HG02885 (cell line): Measurements from ENCODE around the gene DGCR2.
"Not testable (repeated sequence)": the region's sequence is repeated elsewhere in the genome, so short reads cannot be mapped to it uniquely, and the experiment has no call there.

Experiments used
- ATAC-seq: cut with Tn5 transposase; IDR thresholded peaks from one replicate; pipeline ENCODE4 v1.9.1; 2021; ENCODE audit warnings: mild to moderate bottlenecking; ENCODE audit not compliant: unreplicated experiment, poor library complexity

DGCR2 gene

GRCh38 chr22:19016081-19016766 lies 106.0 kb downstream of the DGCR2 start:
- no peak for ATAC-seq

DNA sequence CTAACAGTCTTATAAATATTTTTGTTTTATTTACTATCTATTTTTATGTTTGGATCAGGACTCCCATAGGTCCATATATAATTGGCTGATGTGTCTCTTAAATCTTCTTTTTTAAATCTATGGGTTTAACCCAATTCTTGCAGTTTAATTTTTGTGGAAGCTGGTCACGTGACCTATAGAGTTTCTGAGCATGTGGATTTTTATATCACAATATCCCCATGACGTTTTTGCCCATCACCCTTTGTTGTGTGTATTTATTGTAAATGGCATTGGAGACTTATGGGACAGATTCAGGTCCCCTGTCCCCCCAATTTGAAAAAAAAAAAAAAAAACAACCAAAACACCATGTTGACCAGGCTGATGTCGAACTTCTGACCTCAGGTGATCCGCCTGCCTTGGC lies 107.3 kb downstream of the DGCR2 start:
- ATAC-seq: no peak

DNA sequence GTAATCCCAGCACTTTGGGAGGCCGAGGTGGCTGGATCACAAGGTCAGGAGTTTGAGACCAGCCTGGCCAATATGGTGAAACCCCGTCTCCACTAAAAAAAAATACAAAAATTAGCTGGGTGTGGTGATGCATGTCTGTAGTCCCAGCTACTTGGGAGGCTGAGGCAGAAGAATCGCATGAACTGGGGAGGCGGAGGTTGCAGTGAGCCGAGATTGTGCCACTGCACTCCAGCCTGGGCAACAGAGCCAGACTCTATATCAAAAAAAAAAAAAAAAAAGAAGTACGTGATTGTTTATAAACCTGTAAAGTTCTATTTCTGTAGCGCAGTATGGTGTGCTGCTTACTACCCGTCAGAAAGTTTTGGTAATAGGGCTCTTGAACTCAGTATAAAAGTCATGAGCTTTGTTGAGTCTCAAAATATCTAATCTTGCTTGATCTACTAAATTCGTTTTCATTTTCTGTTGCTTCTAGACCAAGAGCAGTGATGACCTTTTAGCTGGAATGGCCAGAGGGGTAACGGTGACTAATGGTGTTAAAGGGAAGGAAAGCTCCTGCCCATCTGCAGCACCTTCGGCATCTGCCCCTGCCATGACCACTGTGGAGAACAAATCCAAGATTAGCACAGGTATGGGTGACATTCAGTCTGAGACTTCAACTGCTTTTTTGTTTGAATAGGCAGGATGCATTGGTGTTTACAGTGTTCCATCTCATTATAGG lies 108.2 kb downstream of the DGCR2 start:
- not testable (repeated sequence) for ATAC-seq

DNA sequence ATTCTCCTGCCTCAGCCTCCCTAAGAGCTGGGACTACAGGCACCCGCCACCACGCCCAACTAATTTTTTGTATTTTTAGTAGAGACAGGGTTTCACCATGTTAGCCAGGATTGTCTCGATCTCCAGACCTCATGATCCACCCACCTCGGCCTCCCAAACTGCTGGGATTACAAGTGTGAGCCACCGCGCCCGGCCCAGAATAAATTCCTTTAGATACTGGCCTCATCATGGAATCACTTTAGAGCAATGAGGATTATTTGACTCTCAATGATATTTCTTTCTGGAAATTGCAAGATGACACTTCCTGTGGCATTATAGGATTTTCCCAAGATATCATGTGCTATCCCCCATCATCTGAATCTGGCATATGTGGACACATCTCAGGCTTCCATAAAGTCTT lies 108.8 kb downstream of the DGCR2 start:
- not testable (repeated sequence) for ATAC-seq

GRCh38 chr22:19012308-19012986 lies 109.8 kb downstream of the DGCR2 start:
- ATAC-seq: no peak

DNA sequence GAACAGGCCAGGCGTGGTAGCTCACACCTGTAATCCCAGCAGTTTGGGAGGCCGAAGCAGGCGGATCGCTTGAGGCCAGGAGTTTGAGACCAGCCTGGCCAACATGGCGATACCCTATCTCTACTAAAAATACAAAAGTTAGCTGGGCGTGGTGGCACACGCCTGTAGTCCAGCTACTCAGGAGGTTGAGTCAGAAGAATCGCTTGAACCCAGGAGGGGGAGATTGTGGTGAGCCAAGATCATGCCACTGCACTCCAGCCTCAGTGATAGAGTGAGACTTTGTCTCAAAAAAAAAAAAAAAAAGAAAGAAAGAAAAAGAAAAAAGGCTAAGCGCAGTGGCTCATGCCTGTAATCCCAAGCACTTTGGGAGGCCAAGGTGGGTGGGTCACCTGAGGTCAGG lies 110.6 kb downstream of the DGCR2 start:
- not testable (repeated sequence) for ATAC-seq

DNA sequence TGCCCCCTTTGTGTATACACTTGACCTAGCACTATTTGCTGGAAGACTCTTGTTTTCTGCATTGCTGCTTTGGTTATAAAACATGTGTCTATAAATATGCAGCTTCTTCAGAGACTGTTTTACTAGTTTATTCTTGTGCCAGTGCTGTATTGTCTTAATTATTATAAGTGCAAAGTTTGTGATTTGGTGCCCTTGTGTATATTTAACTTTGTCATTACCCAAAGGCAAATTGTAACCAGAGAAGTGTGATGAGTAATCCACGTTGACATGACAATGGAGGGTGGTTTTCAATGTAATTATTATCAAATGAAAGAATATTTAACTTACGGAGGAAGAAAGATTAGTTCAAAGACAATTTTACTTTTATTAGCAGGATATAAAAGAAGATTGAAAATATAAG lies 111.1 kb downstream of the DGCR2 start:
- ATAC-seq: no peak

- ATAC-seq: no peak
These were observed 116.3 kb downstream of the DGCR2 start for GRCh38 chr22:19005905-19006304.

- ATAC-seq: no peak
These were observed 117.7 kb downstream of the DGCR2 start for GRCh38 chr22:19004471-19004870.

GRCh38 chr22:19003508-19003907 lies 118.7 kb downstream of the DGCR2 start:
- ATAC-seq: no peak

- no peak for ATAC-seq
These were observed 119.6 kb downstream of the DGCR2 start for GRCh38 chr22:19002684-19003038.

GRCh38 chr22:19001204-19001603 lies 121.0 kb downstream of the DGCR2 start:
- ATAC-seq: no peak

DNA sequence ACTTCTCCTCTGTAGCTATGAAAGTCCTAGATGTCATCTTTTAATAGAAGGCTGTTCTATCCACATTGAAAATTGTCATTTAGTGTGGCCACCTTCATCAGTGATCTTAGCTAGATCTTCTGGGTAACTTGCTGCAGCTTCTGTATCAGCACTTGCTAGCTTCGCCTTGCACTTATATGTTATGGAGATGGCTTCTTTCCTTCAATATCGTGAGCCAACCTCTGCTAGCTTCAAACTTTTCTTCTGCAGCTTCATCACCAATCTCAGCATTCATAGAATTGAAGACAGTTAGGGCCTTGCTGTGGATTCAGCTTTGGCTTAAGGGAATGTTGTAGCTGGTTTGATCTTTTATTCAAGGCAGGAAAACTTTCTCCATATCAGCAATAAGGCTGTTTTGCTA lies 122.1 kb downstream of the DGCR2 start:
- not testable (repeated sequence) for ATAC-seq

GRCh38 chr22:18999416-18999815 lies 122.8 kb downstream of the DGCR2 start:
- no peak for ATAC-seq

GRCh38 chr22:18999008-18999407 lies 123.2 kb downstream of the DGCR2 start:
- no peak for ATAC-seq

DNA sequence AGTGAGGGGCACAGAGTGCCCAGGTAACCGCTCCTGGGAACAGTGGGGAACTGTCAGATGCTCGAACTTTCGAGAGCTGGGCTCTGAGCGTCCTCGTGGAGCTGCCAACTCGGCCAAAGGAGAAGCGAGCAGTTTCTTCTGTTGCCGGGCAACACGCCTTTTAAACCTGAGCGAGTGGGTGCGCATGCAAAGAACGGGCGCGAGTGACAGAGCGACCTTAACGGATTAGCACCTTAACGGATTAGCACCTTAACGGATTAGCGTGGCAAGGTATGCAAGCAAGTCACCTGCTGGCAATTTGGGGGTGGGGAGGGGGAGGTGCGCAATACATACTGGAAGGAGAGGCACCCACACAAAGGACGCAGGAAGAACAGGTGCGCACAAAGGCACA lies 124.3 kb downstream of the DGCR2 start:
- ATAC-seq: no peak

DNA sequence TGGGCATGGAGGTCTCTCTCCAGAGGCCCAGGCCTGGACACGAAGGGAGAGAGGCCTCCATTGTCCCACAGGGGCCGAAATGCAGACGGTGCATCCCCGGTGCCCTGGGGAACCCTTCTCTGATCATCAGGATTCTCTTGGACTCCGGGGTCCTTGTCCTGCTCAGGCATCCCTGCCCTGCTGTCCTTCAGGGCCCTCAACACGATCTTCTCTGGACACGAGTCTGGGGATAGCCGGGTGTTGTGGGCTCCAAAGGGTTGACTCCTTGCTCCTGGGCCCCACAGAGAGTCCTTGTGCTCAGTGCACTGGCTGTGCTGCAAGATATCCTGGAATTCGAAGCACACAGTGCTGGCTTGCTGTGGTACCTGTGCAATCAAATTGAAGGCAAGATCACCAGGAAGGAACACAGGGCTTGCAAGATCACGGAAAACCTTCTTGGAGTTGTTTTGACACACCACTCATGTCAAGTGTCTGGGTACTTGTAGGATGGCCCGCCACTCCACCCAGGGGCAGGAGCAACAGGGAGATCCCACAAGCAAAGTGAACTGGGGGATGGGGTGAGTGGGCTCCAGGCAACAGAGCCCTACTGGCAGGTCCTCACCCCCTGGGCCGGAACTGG lies 124.8 kb downstream of the DGCR2 start:
- ATAC-seq: no peak

GRCh38 chr22:18996376-18996900 lies 125.8 kb downstream of the DGCR2 start:
- no peak for ATAC-seq

DNA sequence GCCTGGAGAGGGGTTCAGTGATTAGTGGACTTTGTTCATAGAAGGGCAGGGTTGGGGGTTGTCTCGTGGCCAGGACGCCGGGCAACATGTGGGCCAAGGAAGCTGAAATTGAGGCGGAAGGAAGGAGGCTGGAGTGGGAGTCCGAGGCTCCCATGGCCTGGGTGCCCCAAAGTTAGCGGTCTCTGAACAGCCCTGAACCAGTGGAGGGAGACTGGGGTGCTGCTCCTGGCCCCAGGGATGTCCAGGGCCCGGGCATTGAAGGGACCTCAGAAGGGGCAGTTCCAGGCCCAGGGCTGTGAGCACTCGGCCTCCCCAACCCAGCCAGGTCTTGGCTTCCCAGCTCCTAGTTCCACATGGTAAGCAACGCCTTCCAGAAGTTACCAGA lies 126.9 kb downstream of the DGCR2 start:
- ATAC-seq: no peak

- ATAC-seq: no peak
These were observed 127.4 kb downstream of the DGCR2 start for GRCh38 chr22:18994701-18995326.
